GM03348 (cell line): ENCODE data around the gene SDE2.
"Not testable (repeated sequence)": the region's sequence is repeated elsewhere in the genome, so short reads cannot be mapped to it uniquely, and the experiment has no call there.

Experiments
- DNase-seq: peaks from one replicate; pipeline ENCODE4 v3.0.0; 2012; ENCODE audit warnings: low spot score

SDE2 gene

GRCh38 chr1:225999227-225999911 lies at the start of gene SDE2:
SDE2 (minus strand) TSS chr1:225999343; CDS start chr1:225999312, 31 bp downstream.
- peak; percentile 99 for DNase-seq

- DNase-seq: no peak
Measured at GRCh38 chr1:226048886-226049285, 49.7 kb upstream of the SDE2 start.

GRCh38 chr1:226047495-226047894 lies 48.4 kb upstream of the SDE2 start:
- DNase-seq: peak; percentile 60

GRCh38 chr1:226046240-226046639 lies 47.1 kb upstream of the SDE2 start:
- peak; percentile 26 for DNase-seq

DNA sequence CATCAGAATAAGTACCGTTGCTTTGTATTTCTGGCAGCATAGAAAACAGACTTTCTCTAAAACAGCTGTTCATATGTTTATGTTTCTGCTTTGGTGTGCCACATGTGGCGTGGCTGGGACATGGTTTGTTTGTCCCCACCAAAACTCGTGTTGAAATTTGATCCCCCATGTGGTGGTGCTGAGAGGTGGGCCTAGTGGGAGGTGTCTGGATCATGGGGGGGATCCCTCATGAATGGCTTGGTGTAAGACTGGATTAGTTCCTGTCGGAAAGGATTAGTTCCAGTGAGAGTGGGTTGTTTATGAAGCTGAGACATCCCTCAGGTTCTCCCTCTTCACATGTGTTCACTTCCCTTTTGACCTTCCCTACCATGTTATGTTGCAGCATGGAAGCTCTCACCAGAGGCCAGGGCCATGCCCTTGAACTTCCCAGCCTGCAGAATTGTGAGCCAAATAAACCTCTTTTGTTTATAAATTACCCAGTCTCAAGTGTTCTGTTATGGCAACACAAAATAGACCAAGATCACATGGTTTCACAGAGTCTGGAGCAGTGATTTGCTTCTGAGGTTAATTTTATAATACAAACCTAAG lies 45.5 kb upstream of the SDE2 start:
- DNase-seq: no peak

GRCh38 chr1:226041419-226041818 lies 42.3 kb upstream of the SDE2 start:
- DNase-seq: no peak

DNA sequence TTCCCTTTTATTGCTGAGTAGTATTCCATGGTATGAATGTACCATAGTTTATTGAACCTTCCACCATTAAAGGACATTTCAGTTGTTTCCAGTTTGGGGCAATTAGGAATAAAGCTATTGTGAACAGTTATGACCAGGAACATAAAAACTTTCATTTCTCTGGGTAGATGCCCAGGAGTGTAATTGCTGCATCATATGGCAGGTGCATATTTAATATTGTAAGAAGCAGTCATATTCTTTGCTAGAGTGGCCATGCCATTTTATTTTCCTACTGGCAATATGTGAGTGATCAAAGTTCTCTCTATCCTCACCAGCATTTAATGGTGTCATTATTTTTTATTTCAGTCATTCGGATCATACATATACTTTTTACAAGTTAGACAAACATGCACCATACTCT lies 39.5 kb upstream of the SDE2 start:
- DNase-seq: no peak

GRCh38 chr1:226035915-226036314 lies 36.8 kb upstream of the SDE2 start:
- DNase-seq: no peak

GRCh38 chr1:226034482-226034881 lies 35.3 kb upstream of the SDE2 start:
- DNase-seq: peak; percentile 94

GRCh38 chr1:226033991-226034390 lies 34.8 kb upstream of the SDE2 start:
- no peak for DNase-seq

DNA sequence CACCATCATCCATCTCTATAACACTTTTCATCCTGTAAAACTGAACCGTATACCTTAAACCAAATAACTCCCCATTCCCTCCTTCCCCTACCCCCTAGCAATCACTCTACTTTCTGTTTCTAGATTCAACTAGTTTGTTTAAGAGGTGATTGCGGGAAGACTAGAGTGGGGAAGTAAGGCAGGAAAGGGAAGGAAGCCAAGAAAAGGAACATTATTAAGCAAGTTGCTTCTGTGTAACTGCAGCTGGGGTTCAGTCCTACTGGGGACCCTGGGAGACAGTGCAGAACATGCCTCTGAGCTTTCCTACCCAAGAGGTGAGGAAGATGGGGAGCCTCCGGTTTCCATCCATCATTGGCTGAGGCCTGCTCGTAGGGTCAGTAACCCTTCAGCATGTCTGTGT lies 34.4 kb upstream of the SDE2 start:
- no peak for DNase-seq

DNA sequence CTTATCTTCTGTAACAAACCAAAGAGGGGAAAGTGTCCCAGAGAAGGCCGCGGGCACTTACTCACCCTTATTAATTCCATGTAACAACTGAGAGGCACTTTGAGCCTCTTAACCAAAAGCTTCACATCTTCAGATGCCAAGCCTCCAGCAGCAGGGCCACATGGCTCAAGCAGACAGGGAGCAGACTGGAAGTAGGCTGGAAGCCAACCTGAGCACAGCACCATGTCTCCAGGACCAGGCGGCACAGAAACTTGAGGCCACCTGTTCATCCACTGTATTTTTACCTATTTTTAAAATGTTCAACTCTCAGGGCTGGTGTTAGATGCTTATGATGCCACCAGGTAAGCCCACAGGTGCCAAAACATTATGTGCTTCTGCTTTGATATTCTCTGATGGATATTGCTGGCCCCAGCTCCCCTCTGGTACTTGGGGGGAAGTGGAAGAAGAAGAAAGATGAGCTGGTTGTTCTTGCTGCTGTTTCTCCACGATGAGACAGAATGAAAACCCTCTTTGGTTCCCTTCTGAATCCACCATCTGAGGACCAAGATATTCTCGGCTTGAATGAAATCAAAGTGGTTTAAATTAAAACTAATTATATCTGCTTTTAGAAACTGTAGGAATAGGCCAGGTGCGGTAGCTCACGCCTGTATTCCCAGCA lies 30.6 kb upstream of the SDE2 start:
- DNase-seq: no peak

DNA sequence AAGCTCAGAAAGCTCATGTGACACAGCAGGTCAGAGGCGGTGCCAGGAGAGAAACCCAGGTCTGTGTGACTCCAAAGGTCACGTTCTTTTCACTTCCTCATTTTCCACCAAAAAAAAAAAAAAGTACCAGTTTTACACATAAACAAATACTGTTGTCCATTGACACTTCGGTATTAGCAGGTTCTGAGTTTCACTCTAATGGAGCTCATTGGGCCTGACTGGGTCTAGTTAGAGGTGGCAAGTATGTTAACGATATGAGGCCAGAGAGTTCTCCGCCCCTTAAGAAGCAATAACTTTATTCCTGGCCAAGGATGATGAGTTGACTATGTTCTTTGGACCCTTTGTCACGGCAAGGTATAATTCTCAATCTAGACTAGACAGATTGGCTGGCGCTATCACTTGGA lies 30.0 kb upstream of the SDE2 start:
- DNase-seq: no peak

DNA sequence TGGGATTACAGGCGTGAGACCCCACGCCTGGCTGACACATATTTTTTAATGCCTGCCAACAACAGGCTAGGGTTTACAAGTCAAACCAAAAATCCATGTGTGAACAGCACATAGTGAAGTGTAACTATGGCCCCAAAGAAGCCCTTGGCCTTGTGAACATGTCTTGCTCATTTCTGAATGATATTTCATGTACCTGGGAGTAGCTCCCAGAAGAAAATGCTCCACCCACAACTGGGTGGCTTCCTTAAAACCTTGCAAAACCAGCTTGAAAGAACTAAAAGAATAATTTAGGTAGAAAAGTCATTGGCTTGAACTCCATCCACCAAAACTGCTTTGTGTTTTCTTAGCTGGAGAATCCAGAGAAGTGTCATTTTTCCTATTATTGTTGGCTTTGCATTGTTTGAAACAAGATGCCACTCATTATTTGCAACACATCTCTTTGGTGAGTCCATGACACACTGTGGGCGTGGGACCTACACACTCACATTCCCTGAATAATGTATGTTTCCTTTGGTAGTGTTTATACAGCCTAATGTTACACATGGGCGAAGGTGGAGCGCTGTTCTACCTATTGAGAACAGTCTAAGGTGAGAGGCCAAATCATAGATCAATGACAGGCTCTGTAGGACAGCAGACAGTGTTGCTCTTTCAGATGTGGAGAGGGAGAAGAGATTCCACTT lies 28.5 kb upstream of the SDE2 start:
- no peak for DNase-seq

GRCh38 chr1:226026833-226027232 lies 27.7 kb upstream of the SDE2 start:
- no peak for DNase-seq

- DNase-seq: no peak
Measured at GRCh38 chr1:226023735-226024134, 24.6 kb upstream of the SDE2 start.

GRCh38 chr1:226021801-226022200 lies 22.7 kb upstream of the SDE2 start:
- DNase-seq: no peak

GRCh38 chr1:226021401-226021800 lies 22.3 kb upstream of the SDE2 start:
- DNase-seq: no peak

GRCh38 chr1:226019572-226019971 lies 20.4 kb upstream of the SDE2 start:
- no peak for DNase-seq

DNA sequence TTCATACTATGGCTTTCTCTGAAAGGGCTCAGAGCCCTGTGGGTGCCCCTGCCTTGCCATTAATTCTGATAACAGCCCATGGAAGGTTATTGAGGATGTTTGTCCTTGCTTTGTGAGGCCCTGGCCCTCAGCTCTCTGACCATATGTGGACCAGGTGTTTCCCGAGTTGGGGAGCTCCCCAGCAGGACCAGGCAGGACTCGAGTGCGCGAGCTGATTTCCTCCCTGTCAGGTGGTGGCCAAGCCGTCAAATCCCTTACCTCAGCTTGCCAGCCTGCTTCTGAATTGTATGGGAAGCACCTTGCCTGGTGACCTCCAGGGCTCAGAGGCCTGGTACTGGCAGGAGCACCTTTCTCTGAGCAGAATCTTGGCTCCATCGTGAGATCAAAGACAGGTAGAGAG lies 17.9 kb upstream of the SDE2 start:
- DNase-seq: no peak

DNA sequence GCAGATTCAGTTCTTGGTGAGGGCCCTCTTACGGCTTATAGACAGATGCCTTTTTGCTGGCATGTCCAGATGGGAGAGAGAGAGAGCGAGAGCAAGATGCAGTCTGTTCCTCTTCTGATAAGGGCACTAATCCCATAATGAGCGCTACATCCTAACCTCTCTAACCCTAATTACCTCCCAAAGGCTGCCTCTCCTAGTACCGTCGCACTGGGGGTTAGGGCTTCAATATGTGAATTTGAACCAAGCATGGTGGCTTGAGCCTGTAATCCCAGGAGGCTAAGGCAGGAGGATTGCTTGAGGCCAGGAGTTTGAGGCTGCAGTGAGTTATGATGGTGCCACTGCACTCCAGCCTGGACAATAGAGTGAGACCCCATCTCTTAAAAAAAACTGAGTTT lies 10.5 kb upstream of the SDE2 start:
- DNase-seq: no peak

GRCh38 chr1:226007126-226007892 lies 8.2 kb upstream of the SDE2 start:
- DNase-seq: not testable (repeated sequence)
